PFSK-1 (cell line): ENCODE data around the gene LBX1.

Experiments
- FOXP2 ChIP-seq: optimal IDR thresholded peaks from 2 replicates; pipeline ENCODE3; 2011; ENCODE audit warnings: borderline replicate concordance, control low read depth, inconsistent platforms; ENCODE audit not compliant: insufficient read depth; ENCODE audit errors: extremely low read length, extremely low read depth
- POLR2AphosphoS5 ChIP-seq: IDR thresholded peaks from 2 replicates; pipeline ENCODE4 v1.6.1; 2012; ENCODE audit warnings: low read depth, mild to moderate bottlenecking, control low read depth, low read length, moderate library complexity
- SIN3A ChIP-seq: IDR thresholded peaks from 2 replicates; pipeline ENCODE4 v1.6.1; 2012; ENCODE audit warnings: mild to moderate bottlenecking, low read length, moderate library complexity, borderline replicate concordance; ENCODE audit not compliant: insufficient read depth
- TAF1 ChIP-seq: IDR thresholded peaks from 2 replicates; pipeline ENCODE4 v1.6.1; 2012; ENCODE audit warnings: low read length, control low read depth, borderline replicate concordance; ENCODE audit not compliant: insufficient read depth
- TF ChIP-seq, protein P1 (sequence below), 2 experiments: IDR thresholded peaks; 2 replicates each; pipeline versions ENCODE4 v1.6.1 to v1.8.0; 2011 to 2012; ENCODE audit warnings: low read depth in 2 of 2, low read length in 2 of 2, control low read depth in 1 of 2, inconsistent platforms in 1 of 2, mild to moderate bottlenecking in 1 of 2, moderate library complexity in 1 of 2; ENCODE audit not compliant: insufficient read depth in 1 of 2

The LBX1 gene

GRCh38 chr10:101182936-101183335 lies 46.3 kb downstream of the LBX1 start:
- TF ChIP-seq SIN3A: no peak
- TF ChIP-seq TAF1: no peak
- no peak for TF ChIP-seq FOXP2
- TF ChIP-seq, protein P1, sequence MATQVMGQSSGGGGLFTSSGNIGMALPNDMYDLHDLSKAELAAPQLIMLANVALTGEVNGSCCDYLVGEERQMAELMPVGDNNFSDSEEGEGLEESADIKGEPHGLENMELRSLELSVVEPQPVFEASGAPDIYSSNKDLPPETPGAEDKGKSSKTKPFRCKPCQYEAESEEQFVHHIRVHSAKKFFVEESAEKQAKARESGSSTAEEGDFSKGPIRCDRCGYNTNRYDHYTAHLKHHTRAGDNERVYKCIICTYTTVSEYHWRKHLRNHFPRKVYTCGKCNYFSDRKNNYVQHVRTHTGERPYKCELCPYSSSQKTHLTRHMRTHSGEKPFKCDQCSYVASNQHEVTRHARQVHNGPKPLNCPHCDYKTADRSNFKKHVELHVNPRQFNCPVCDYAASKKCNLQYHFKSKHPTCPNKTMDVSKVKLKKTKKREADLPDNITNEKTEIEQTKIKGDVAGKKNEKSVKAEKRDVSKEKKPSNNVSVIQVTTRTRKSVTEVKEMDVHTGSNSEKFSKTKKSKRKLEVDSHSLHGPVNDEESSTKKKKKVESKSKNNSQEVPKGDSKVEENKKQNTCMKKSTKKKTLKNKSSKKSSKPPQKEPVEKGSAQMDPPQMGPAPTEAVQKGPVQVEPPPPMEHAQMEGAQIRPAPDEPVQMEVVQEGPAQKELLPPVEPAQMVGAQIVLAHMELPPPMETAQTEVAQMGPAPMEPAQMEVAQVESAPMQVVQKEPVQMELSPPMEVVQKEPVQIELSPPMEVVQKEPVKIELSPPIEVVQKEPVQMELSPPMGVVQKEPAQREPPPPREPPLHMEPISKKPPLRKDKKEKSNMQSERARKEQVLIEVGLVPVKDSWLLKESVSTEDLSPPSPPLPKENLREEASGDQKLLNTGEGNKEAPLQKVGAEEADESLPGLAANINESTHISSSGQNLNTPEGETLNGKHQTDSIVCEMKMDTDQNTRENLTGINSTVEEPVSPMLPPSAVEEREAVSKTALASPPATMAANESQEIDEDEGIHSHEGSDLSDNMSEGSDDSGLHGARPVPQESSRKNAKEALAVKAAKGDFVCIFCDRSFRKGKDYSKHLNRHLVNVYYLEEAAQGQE (IDR thresholded peaks at IDR 0.05; ENCODE audit: insufficient read depth in 1 of 2, low read depth in 2 of 2, low read length in 2 of 2): no peak
- no peak for TF ChIP-seq POLR2AphosphoS5
